Dedifferentiated amniotic fluid mesenchymal stem cell (primary cell): Measurements from ENCODE around the gene CDY1.
"Not testable (repeated sequence)": the region's sequence is repeated elsewhere in the genome, so short reads cannot be mapped to it uniquely, and the experiment has no call there.

ENCODE experiments used
- DNase-seq: peaks from one replicate; pipeline ENCODE4 v3.0.0-alpha.2; 2016; ENCODE audit errors: extremely low spot score

Gene CDY1, protein sequence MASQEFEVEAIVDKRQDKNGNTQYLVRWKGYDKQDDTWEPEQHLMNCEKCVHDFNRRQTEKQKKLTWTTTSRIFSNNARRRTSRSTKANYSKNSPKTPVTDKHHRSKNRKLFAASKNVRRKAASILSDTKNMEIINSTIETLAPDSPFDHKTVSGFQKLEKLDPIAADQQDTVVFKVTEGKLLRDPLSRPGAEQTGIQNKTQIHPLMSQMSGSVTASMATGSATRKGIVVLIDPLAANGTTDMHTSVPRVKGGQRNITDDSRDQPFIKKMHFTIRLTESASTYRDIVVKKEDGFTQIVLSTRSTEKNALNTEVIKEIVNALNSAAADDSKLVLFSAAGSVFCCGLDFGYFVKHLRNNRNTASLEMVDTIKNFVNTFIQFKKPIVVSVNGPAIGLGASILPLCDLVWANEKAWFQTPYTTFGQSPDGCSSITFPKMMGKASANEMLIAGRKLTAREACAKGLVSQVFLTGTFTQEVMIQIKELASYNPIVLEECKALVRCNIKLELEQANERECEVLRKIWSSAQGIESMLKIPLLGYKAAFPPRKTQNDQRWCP

DNA sequence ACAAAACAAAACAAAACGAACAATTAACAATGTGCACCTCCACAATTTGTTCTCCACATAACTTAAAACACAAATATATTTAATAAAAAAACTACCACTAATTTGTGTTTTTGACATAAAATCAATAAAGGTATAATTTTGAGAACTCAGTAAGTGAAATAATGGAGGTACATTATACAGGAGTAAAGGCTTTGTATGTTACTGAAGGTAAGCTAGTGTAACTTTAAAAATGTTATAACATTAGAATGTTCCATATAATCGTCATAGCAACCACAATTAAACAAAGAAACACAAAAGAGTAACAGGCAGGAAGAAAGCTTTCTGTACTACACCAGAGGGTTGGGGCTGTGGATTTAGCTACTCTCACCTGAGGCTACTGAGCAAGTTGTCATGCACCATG is at the start of gene CDY1:
Gene CDY1 (plus strand): TSS at position 301 of the 400 bp plus-strand sequence. CDS start 326 bp downstream, outside the sequence.
- not testable (repeated sequence) for DNase-seq

DNA sequence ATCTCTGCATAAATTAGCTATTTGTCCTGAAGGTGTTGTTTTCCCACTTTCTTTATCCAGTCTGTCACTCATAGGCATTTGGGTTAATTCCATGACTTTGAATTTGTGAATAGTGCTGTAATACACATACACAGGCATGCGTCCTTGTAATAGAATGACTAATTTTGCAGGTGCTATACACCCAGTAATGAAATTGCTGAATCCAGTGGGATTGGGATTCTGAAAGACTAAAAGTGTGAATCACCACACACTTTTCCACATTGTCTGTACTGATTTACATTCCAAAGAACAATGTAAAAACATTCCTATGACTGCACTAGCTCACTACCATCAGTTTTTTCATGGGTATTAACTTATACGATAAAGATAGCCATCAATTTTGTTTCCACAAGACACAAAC is 28.6 kb upstream of the CDY1 start:
- not testable (repeated sequence) for DNase-seq

- not testable (repeated sequence) for DNase-seq
These were observed 1.7 kb upstream of the CDY1 start for GRCh38 chrY:25620209-25620608.

DNA sequence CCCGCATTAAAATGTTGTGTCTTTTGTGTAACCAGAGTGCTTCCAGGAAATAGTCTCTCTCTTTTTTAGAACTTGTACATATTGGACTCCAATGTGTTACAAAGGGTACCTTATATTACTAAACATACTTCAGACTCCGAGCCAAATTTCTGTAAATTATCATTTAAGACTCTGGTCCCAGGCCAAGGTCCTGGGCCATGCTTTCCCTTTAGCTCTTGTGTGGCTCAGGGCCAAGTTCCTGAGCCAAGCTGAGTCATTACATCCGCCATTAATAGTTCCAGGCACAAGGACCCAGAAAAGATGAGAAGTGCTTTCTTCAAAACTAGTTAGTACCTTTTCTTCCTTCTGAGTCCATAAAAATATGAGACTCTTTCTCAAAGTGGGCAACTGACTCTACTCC is 4.6 kb downstream of the CDY1 start:
- not testable (repeated sequence) for DNase-seq

GRCh38 chrY:25630383-25631112 is 8.6 kb downstream of the CDY1 start:
- not testable (repeated sequence) for DNase-seq

DNA sequence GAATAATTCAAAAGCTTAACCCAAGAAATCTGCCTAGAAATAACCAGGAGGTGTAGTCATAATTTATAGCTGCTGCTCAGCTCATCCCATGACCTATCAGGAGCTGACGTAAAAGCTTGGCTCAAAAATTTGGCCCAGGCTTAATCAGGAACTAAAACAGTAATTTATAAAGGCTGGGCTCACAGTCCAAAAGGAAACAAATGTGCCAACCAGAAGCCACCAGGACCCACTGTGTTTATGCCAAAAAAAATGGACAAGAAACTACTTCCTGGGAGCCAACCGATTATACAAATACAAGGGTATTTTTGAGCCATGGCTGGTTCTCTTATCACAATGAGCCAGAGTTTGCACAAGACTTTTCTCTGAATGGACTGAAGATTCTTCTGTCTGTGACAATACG is 17.9 kb downstream of the CDY1 start:
- DNase-seq, result not testable (repeated sequence)

GRCh38 chrY:25643024-25643915 is 21.4 kb downstream of the CDY1 start:
- DNase-seq, result not testable (repeated sequence)
